HG03103 (cell line): ENCODE results near the gene CD37.
"Not testable (repeated sequence)": the region's sequence is repeated elsewhere in the genome, so short reads cannot be mapped to it uniquely, and the experiment has no call there.

ENCODE experiments used
- ATAC-seq: cut with Tn5 transposase; IDR thresholded peaks from one replicate; pipeline ENCODE4 v1.9.1; 2021; ENCODE audit warnings: low read depth; ENCODE audit not compliant: unreplicated experiment

The CD37 gene

GRCh38 chr19:49335071-49335783 lies at the start of gene CD37:
Gene CD37, plus strand, starts transcription at chr19:49335406. Its CDS starts 135 bp downstream, at chr19:49335541.
- ATAC-seq = no peak

- no peak for ATAC-seq
Observed at GRCh38 chr19:49287141-49287770, 48.0 kb upstream of the CD37 start.

GRCh38 chr19:49288205-49288604 lies 47.0 kb upstream of the CD37 start:
- not testable (repeated sequence) for ATAC-seq

GRCh38 chr19:49289286-49289685 lies 45.9 kb upstream of the CD37 start:
- not testable (repeated sequence) for ATAC-seq

- ATAC-seq = no peak
Observed at GRCh38 chr19:49290517-49290916, 44.7 kb upstream of the CD37 start.

- ATAC-seq = no peak
Observed at GRCh38 chr19:49294401-49294800, 40.8 kb upstream of the CD37 start.

- no peak for ATAC-seq
Observed at GRCh38 chr19:49295208-49295880, 39.9 kb upstream of the CD37 start.

GRCh38 chr19:49297403-49297802 lies 37.8 kb upstream of the CD37 start:
- no peak for ATAC-seq

- not testable (repeated sequence) for ATAC-seq
Observed at GRCh38 chr19:49298653-49299052, 36.6 kb upstream of the CD37 start.

- no peak for ATAC-seq
Observed at GRCh38 chr19:49301165-49301865, 33.9 kb upstream of the CD37 start.

- no peak for ATAC-seq
Observed at GRCh38 chr19:49301866-49302252, 33.3 kb upstream of the CD37 start.

GRCh38 chr19:49306734-49307133 lies 28.5 kb upstream of the CD37 start:
- ATAC-seq = not testable (repeated sequence)

GRCh38 chr19:49309087-49309486 lies 26.1 kb upstream of the CD37 start:
- ATAC-seq = no peak

GRCh38 chr19:49315111-49315510 lies 20.1 kb upstream of the CD37 start:
- ATAC-seq = no peak

- no peak for ATAC-seq
Observed at GRCh38 chr19:49316284-49316683, 18.9 kb upstream of the CD37 start.

GRCh38 chr19:49318296-49318695 lies 16.9 kb upstream of the CD37 start:
- ATAC-seq = no peak

- no peak for ATAC-seq
Observed at GRCh38 chr19:49324801-49325576, 10.2 kb upstream of the CD37 start, which contains the start of gene SLC6A16. Gene SLC6A16, minus strand, starts transcription at chr19:49325191. Its CDS starts 13,844 bp downstream, at chr19:49311347.

- ATAC-seq = not testable (repeated sequence)
Observed at GRCh38 chr19:49325756-49326155, 9.4 kb upstream of the CD37 start.

- no peak for ATAC-seq
Observed at GRCh38 chr19:49326165-49326704, 9.0 kb upstream of the CD37 start.
